Kidney (tissue), 14 donors: ENCODE measurements around the gene NRG2. TPM values are rescaled to one million over a fixed set of nuclear protein-coding genes. Genes with fewer than 3 reads are reported as not detected.

Experiments used
- DNase-seq, 5 donors: peaks; one replicate each; pipeline ENCODE4 v3.0.0-alpha.2; 2013 to 2020
- FAIRE-seq: peaks from 2 replicates; lab custom pipeline; 2012; peaks lifted over from hg19 to GRCh38; lab: Jason Lieb, UNC
- H3K27ac ChIP-seq, 2 donors: one replicate each; pipeline ENCODE4 v1.7.0; 2013; ENCODE audit warnings: low read depth in 2 of 2, low read length in 2 of 2, inconsistent platforms in 1 of 2
- H3K27me3 ChIP-seq: one replicate; pipeline ENCODE4 v1.7.1; 2013; ENCODE audit warnings: low read length, inconsistent platforms; ENCODE audit not compliant: control insufficient read depth, insufficient read depth
- H3K36me3 ChIP-seq, 3 donors: one replicate each; pipeline versions ENCODE4 v1.7.0 to v1.7.1; 2013; ENCODE audit warnings: low read length in 3 of 3, control low read depth in 1 of 3, inconsistent platforms in 1 of 3; ENCODE audit not compliant: insufficient read depth in 3 of 3, control insufficient read depth in 2 of 3
- H3K4me1 ChIP-seq, 3 donors: one replicate each; pipeline versions ENCODE4 v1.7.0 to v1.7.1; 2013; ENCODE audit warnings: low read length in 3 of 3, inconsistent platforms in 1 of 3, low read depth in 1 of 3; ENCODE audit not compliant: control insufficient read depth in 2 of 3, insufficient read depth in 2 of 3
- H3K4me3 ChIP-seq, 3 donors: one replicate each; pipeline versions ENCODE4 v1.7.0 to v1.8.1; 2013; ENCODE audit warnings: low read length in 3 of 3, control low read depth in 1 of 3, inconsistent platforms in 1 of 3
- H3K9ac ChIP-seq, 3 donors: one replicate each; pipeline versions ENCODE4 v1.7.0 to v1.7.1; 2013; ENCODE audit warnings: low read length in 3 of 3, control low read depth in 1 of 3, inconsistent platforms in 1 of 3
- H3K9me3 ChIP-seq, 3 donors: one replicate each; pipeline versions ENCODE4 v1.7.0 to v1.7.1; 2013; ENCODE audit warnings: low read length in 3 of 3, control low read depth in 1 of 3, inconsistent platforms in 1 of 3; ENCODE audit not compliant: control insufficient read depth in 2 of 3, insufficient read depth in 1 of 3
- CTCF ChIP-seq: IDR thresholded peaks from 3 replicates; pipeline ENCODE4 v1.5.1; 2012; ENCODE audit warnings: mild to moderate bottlenecking, moderate library complexity, borderline replicate concordance; ENCODE audit not compliant: insufficient read depth; ENCODE audit errors: extremely low read depth
- intact Hi-C: fragments of 100-400 bp; cut with DNase I; formaldehyde crosslinking; loops from one replicate; pipeline ENCODE4 v1.11.1; 2022
- polyA plus RNA-seq: library from polyadenylated mRNA; stranded (reverse); fragments of 350-450 nt; fragmentation: Illumina TruSeq; extraction: RNeasy Lipid Tissue Mini Kit (QIAGEN cat#74804); gene quantifications from one replicate; pipeline ENCODE4 v1.2.3, GENCODE V29; 2014; ENCODE audit warnings: low read depth, low replicate concordance; ENCODE audit not compliant: insufficient read depth
- total RNA-seq: library from RNA; stranded (reverse); fragmentation: NEBNext Ultra II Directional; extraction: Animal tissue kit (Norgen Biotek cat#: 25700); gene quantifications from one replicate; pipeline ENCODE4 v1.2.1, GENCODE V29; 2021
- donor health status: control.
- donor health status: control.
- donor health status: control.
- donor health status: control.
- donor health status: control.
- donor health status: DM: yes; HTN: yes; CAD: no.
- donor health status: Normal renal cell carcinoma (clear cell type).

Gene NRG2
- total and polyA plus RNA-seq, 2 donors from 2014 or later, result 1.9 to 4.6 TPM

- H3K4me3 ChIP-seq, result no peak overlapping the region
- TF ChIP-seq CTCF, result no peak
- FAIRE-seq, result no peak
- intact Hi-C loops, result no loop called here
- H3K9me3 ChIP-seq, result no peaks in the 10 kb centered on the region
- DNase-seq, result peak in 1 of 5 donors; percentile 27
- no peaks in the 10 kb centered on the region for H3K27me3 ChIP-seq
- H3K9ac ChIP-seq, result no peak overlapping the region
- H3K36me3 ChIP-seq, result no peaks in the 10 kb centered on the region
- no peak overlapping the region for H3K27ac ChIP-seq
- H3K4me1 ChIP-seq, result no peaks in the 10 kb centered on the region
Measured at GRCh38 chr5:139820130-139820529, 223.0 kb downstream of the NRG2 start.

- DNase-seq (no peak), FAIRE-seq (no peak)
- Histone ChIP-seq H3K27ac (no peak overlapping the region), H3K4me1 (no peaks in the 10 kb centered on the region), H3K9ac (no peak overlapping the region), H3K9me3 (no peaks in the 10 kb centered on the region), H3K4me3 (no peak overlapping the region), H3K36me3 (no peaks in the 10 kb centered on the region), H3K27me3 (no peaks in the 10 kb centered on the region)
- intact Hi-C loops, result no loop called here
- TF ChIP-seq CTCF, result no peak
Measured at GRCh38 chr5:139817970-139818369, 225.1 kb downstream of the NRG2 start.

GRCh38 chr5:139817362-139817761 lies 225.7 kb downstream of the NRG2 start:
- Histone ChIP-seq H3K27me3 (no peaks in the 10 kb centered on the region), H3K4me1 (no peaks in the 10 kb centered on the region), H3K9me3 (no peaks in the 10 kb centered on the region), H3K36me3 (no peaks in the 10 kb centered on the region), H3K4me3 (no peak overlapping the region), H3K27ac (no peak overlapping the region), H3K9ac (no peak overlapping the region)
- no peak for FAIRE-seq
- DNase-seq, result peak in 1 of 5 donors; percentile 42
- intact Hi-C loops, result no loop called here
- no peak for TF ChIP-seq CTCF

GRCh38 chr5:139816566-139816965 lies 226.5 kb downstream of the NRG2 start:
- H3K4me1 ChIP-seq, result no peaks in the 10 kb centered on the region
- H3K9me3 ChIP-seq, result no peaks in the 10 kb centered on the region
- no peak for TF ChIP-seq CTCF
- no peaks in the 10 kb centered on the region for H3K27me3 ChIP-seq
- H3K4me3 ChIP-seq, result no peak overlapping the region
- FAIRE-seq (no peak), DNase-seq (peak in 1 of 5 donors; percentile 48)
- H3K27ac ChIP-seq, result no peak overlapping the region
- intact Hi-C loops, result no loop called here
- no peak overlapping the region for H3K9ac ChIP-seq
- H3K36me3 ChIP-seq, result no peaks in the 10 kb centered on the region
